ENCODE measurements around the gene LRIT2. TPM values are rescaled to one million over a fixed set of nuclear protein-coding genes. Genes with fewer than 3 reads are reported as not detected.
"Not testable (repeated sequence)": the region's sequence is repeated elsewhere in the genome, so short reads cannot be mapped to it uniquely, and the experiment has no call there.

Gene LRIT2
- polyA plus RNA-seq, 2 donors: not detected

GRCh38 chr10:84178160-84178609, 47.2 kb downstream of the LRIT2 start:
- no peaks in the 10 kb centered on the region for H3K27me3 ChIP-seq (ENCODE audit: control insufficient read depth in 1 of 2, insufficient read depth in 2 of 2, low read length in 2 of 2)
- H3K9me3 ChIP-seq (ENCODE audit: control insufficient read depth in 2 of 2, insufficient read depth in 1 of 2, low read depth in 1 of 2, low read length in 1 of 2): peaks cover 0 to 3% of the 10 kb centered on the region in 2 donors
- peaks cover 2 to 31% of the 10 kb centered on the region in 2 donors for H3K4me1 ChIP-seq (ENCODE audit: control insufficient read depth in 2 of 2, insufficient read depth in 2 of 2, low read length in 1 of 2)
- peak overlapping the region; percentile 68 to 82 for H3K27ac ChIP-seq (ENCODE audit: low read depth in 2 of 2, low read length in 1 of 2)
- WGBS, 2 donors: 83 to 91% methylated on average over 3 of the region's 3 CpGs
- H3K36me3 ChIP-seq (ENCODE audit: control insufficient read depth in 2 of 2, insufficient read depth in 2 of 2, low read length in 1 of 2): peaks cover 0 to 1% of the 10 kb centered on the region in 2 donors
- H3K4me3 ChIP-seq (ENCODE audit: low read depth in 1 of 2, low read length in 2 of 2): no peak overlapping the region

GRCh38 chr10:84177541-84178141, 47.7 kb downstream of the LRIT2 start:
- Histone ChIP-seq H3K36me3 (ENCODE audit: control insufficient read depth in 2 of 2, insufficient read depth in 2 of 2, low read length in 1 of 2) (peaks cover 0 to 1% of the 10 kb centered on the region in 2 donors), H3K4me3 (ENCODE audit: low read depth in 1 of 2, low read length in 2 of 2) (no peak overlapping the region), H3K9me3 (ENCODE audit: control insufficient read depth in 2 of 2, insufficient read depth in 1 of 2, low read depth in 1 of 2, low read length in 1 of 2) (peaks cover 0 to 3% of the 10 kb centered on the region in 2 donors), H3K27me3 (ENCODE audit: control insufficient read depth in 1 of 2, insufficient read depth in 2 of 2, low read length in 2 of 2) (no peaks in the 10 kb centered on the region), H3K4me1 (ENCODE audit: control insufficient read depth in 2 of 2, insufficient read depth in 2 of 2, low read length in 1 of 2) (peaks cover 7 to 36% of the 10 kb centered on the region in 2 donors), H3K27ac (ENCODE audit: low read depth in 2 of 2, low read length in 1 of 2) (peak overlapping the region; percentile 68 to 82)
- WGBS, 2 donors: 41 to 46% methylated on average over 8 of the region's 8 CpGs

GRCh38 chr10:84176836-84177474, 48.4 kb downstream of the LRIT2 start:
- 71 to 85% methylated on average over 4 of the region's 4 CpGs for WGBS, 2 donors
- peak overlapping the region; percentile 68 to 82 for H3K27ac ChIP-seq (ENCODE audit: low read depth in 2 of 2, low read length in 1 of 2)

GRCh38 chr10:84176351-84176750, 49.0 kb downstream of the LRIT2 start:
- Histone ChIP-seq H3K36me3 (ENCODE audit: control insufficient read depth in 2 of 2, insufficient read depth in 2 of 2, low read length in 1 of 2) (peaks cover 0 to 1% of the 10 kb centered on the region in 2 donors), H3K9me3 (ENCODE audit: control insufficient read depth in 2 of 2, insufficient read depth in 1 of 2, low read depth in 1 of 2, low read length in 1 of 2) (peaks cover 0 to 3% of the 10 kb centered on the region in 2 donors), H3K4me1 (ENCODE audit: control insufficient read depth in 2 of 2, insufficient read depth in 2 of 2, low read length in 1 of 2) (peaks cover 9 to 41% of the 10 kb centered on the region in 2 donors), H3K27me3 (ENCODE audit: control insufficient read depth in 1 of 2, insufficient read depth in 2 of 2, low read length in 2 of 2) (no peaks in the 10 kb centered on the region), H3K4me3 (ENCODE audit: low read depth in 1 of 2, low read length in 2 of 2) (no peak overlapping the region), H3K27ac (ENCODE audit: low read depth in 2 of 2, low read length in 1 of 2) (peak overlapping the region; percentile 68 to 82)
- WGBS, 2 donors: 53 to 60% methylated on average over 4 of the region's 4 CpGs

More at GRCh38 chr10:84176836-84177474, 48.4 kb downstream of the LRIT2 start:
- H3K4me3 ChIP-seq (ENCODE audit: low read depth in 1 of 2, low read length in 2 of 2): no peak overlapping the region
- H3K4me1 ChIP-seq (ENCODE audit: control insufficient read depth in 2 of 2, insufficient read depth in 2 of 2, low read length in 1 of 2): peaks cover 9 to 41% of the 10 kb centered on the region in 2 donors
- peaks cover 0 to 1% of the 10 kb centered on the region in 2 donors for H3K36me3 ChIP-seq (ENCODE audit: control insufficient read depth in 2 of 2, insufficient read depth in 2 of 2, low read length in 1 of 2)
- no peaks in the 10 kb centered on the region for H3K27me3 ChIP-seq (ENCODE audit: control insufficient read depth in 1 of 2, insufficient read depth in 2 of 2, low read length in 2 of 2)
- peaks cover 0 to 3% of the 10 kb centered on the region in 2 donors for H3K9me3 ChIP-seq (ENCODE audit: control insufficient read depth in 2 of 2, insufficient read depth in 1 of 2, low read depth in 1 of 2, low read length in 1 of 2)

- H3K4me3 ChIP-seq (ENCODE audit: low read depth in 1 of 2, low read length in 2 of 2): peak overlapping the region in 1 of 2 donors; percentile 21
- peaks cover 9 to 41% of the 10 kb centered on the region in 2 donors for H3K4me1 ChIP-seq (ENCODE audit: control insufficient read depth in 2 of 2, insufficient read depth in 2 of 2, low read length in 1 of 2)
- peaks cover 0 to 1% of the 10 kb centered on the region in 2 donors for H3K36me3 ChIP-seq (ENCODE audit: control insufficient read depth in 2 of 2, insufficient read depth in 2 of 2, low read length in 1 of 2)
- WGBS, 2 donors: 83 to 87% methylated on average over 6 of the region's 6 CpGs
- peaks cover 0 to 3% of the 10 kb centered on the region in 2 donors for H3K9me3 ChIP-seq (ENCODE audit: control insufficient read depth in 2 of 2, insufficient read depth in 1 of 2, low read depth in 1 of 2, low read length in 1 of 2)
- H3K27ac ChIP-seq (ENCODE audit: low read depth in 2 of 2, low read length in 1 of 2): peak overlapping the region in 1 of 2 donors; percentile 55
- no peaks in the 10 kb centered on the region for H3K27me3 ChIP-seq (ENCODE audit: control insufficient read depth in 1 of 2, insufficient read depth in 2 of 2, low read length in 2 of 2)
These were observed 49.9 kb downstream of the LRIT2 start for GRCh38 chr10:84175436-84175835.

- peak within 1 kb of the TSS; percentile 35 to 41 for H3K4me3 ChIP-seq (ENCODE audit: low read depth in 1 of 2, low read length in 2 of 2)
- peaks cover 0 to 1% of the 10 kb centered on the region in 2 donors for H3K36me3 ChIP-seq (ENCODE audit: control insufficient read depth in 2 of 2, insufficient read depth in 2 of 2, low read length in 1 of 2)
- peak within 1 kb of the TSS; percentile 91 to 95 for H3K27ac ChIP-seq (ENCODE audit: low read depth in 2 of 2, low read length in 1 of 2)
- H3K27me3 ChIP-seq (ENCODE audit: control insufficient read depth in 1 of 2, insufficient read depth in 2 of 2, low read length in 2 of 2): no peaks in the 10 kb centered on the region
- 48 to 55% methylated on average over 2 of the region's 2 CpGs for WGBS, 2 donors
- no peaks in the 10 kb centered on the region for H3K9me3 ChIP-seq (ENCODE audit: control insufficient read depth in 2 of 2, insufficient read depth in 1 of 2, low read depth in 1 of 2, low read length in 1 of 2)
- peaks cover 9 to 34% of the 10 kb centered on the region in 2 donors for H3K4me1 ChIP-seq (ENCODE audit: control insufficient read depth in 2 of 2, insufficient read depth in 2 of 2, low read length in 1 of 2)
These were observed 51.8 kb downstream of the LRIT2 start, which contains the start of gene GPR15LG for GRCh38 chr10:84173501-84173929. GPR15LG (plus strand) TSS chr10:84173801; CDS start chr10:84173852, 51 bp downstream.

GRCh38 chr10:84172467-84173356, 52.6 kb downstream of the LRIT2 start:
- no peaks in the 10 kb centered on the region for H3K27me3 ChIP-seq (ENCODE audit: control insufficient read depth in 1 of 2, insufficient read depth in 2 of 2, low read length in 2 of 2)
- H3K4me3 ChIP-seq (ENCODE audit: low read depth in 1 of 2, low read length in 2 of 2): no peak overlapping the region
- peaks cover 9 to 27% of the 10 kb centered on the region in 2 donors for H3K4me1 ChIP-seq (ENCODE audit: control insufficient read depth in 2 of 2, insufficient read depth in 2 of 2, low read length in 1 of 2)
- no peaks in the 10 kb centered on the region for H3K9me3 ChIP-seq (ENCODE audit: control insufficient read depth in 2 of 2, insufficient read depth in 1 of 2, low read depth in 1 of 2, low read length in 1 of 2)
- peaks cover 0 to 1% of the 10 kb centered on the region in 2 donors for H3K36me3 ChIP-seq (ENCODE audit: control insufficient read depth in 2 of 2, insufficient read depth in 2 of 2, low read length in 1 of 2)
- H3K27ac ChIP-seq (ENCODE audit: low read depth in 2 of 2, low read length in 1 of 2): peak overlapping the region; percentile 91 to 95
- WGBS, 2 donors: 73 to 77% methylated on average over 9 of the region's 9 CpGs

- Histone ChIP-seq H3K27ac (ENCODE audit: low read depth in 2 of 2, low read length in 1 of 2) (peak overlapping the region; percentile 91 to 95), H3K4me1 (ENCODE audit: control insufficient read depth in 2 of 2, insufficient read depth in 2 of 2, low read length in 1 of 2) (peaks cover 9 to 20% of the 10 kb centered on the region in 2 donors), H3K4me3 (ENCODE audit: low read depth in 1 of 2, low read length in 2 of 2) (peak overlapping the region; percentile 37 to 45)
- not testable (repeated sequence) for H3K9me3 ChIP-seq (ENCODE audit: control insufficient read depth in 2 of 2, insufficient read depth in 1 of 2, low read depth in 1 of 2, low read length in 1 of 2); H3K27me3 ChIP-seq (ENCODE audit: control insufficient read depth in 1 of 2, insufficient read depth in 2 of 2, low read length in 2 of 2); H3K36me3 ChIP-seq (ENCODE audit: control insufficient read depth in 2 of 2, insufficient read depth in 2 of 2, low read length in 1 of 2)
- 50 to 72% methylated on average over 20 of the region's 21 CpGs for WGBS, 2 donors
These were observed 53.5 kb downstream of the LRIT2 start for GRCh38 chr10:84171700-84172466.
